H1 (cell line): ENCODE data around the gene FRMD7. TPM values are rescaled to one million over a fixed set of nuclear protein-coding genes. Genes with fewer than 3 reads are reported as not detected.

Experiments
- CTCF ChIA-PET: fragments of 300-600 bp; sonication (Branson Sonifier 250); formaldehyde crosslinking; loops from one replicate; lab custom pipeline; 2021; ENCODE audit not compliant: partially characterized antibody; lab: Charles Lee
- POLR2A ChIA-PET: fragments of 300-600 bp; sonication (Branson Sonifier 250); formaldehyde crosslinking; loops from one replicate; lab custom pipeline; 2021; ENCODE audit warnings: inconsistent platforms; ENCODE audit not compliant: partially characterized antibody; lab: Charles Lee
- DNase-seq, 2 experiments: peaks; one replicate each; pipeline versions ENCODE4 v3.0.0 to v3.0.0-alpha.2; 2010 to 2022; ENCODE audit warnings: low spot score in 2 of 2, low read depth in 1 of 2, mixed read lengths in 1 of 2
- FAIRE-seq: peaks from 2 replicates; lab custom pipeline; 2011; peaks lifted over from hg19 to GRCh38; lab: Jason Lieb, UNC
- H2AFZ ChIP-seq: 2 replicates; pipeline ENCODE4 v1.8.1; 2012; ENCODE audit warnings: low read length, inconsistent platforms
- H2AK5ac ChIP-seq: 2 replicates; pipeline ENCODE4 v1.6.1; 2013; ENCODE audit warnings: low read depth, low read length
- H2BK120ac ChIP-seq: replicated peaks from 2 replicates; pipeline ENCODE3; 2013; ENCODE audit warnings: low read depth, low read length, inconsistent platforms
- H2BK12ac ChIP-seq: 2 replicates; pipeline ENCODE4 v1.6.1; 2013; ENCODE audit warnings: low read depth, low read length
- H2BK15ac ChIP-seq: 2 replicates; pipeline ENCODE4 v1.6.1; 2013; ENCODE audit warnings: low read length
- H2BK20ac ChIP-seq: 2 replicates; pipeline ENCODE4 v1.6.1; 2013; ENCODE audit warnings: low read length
- H2BK5ac ChIP-seq: 2 replicates; pipeline ENCODE4 v1.6.1; 2013; ENCODE audit warnings: low read depth, low read length
- H3K14ac ChIP-seq: 2 replicates; pipeline ENCODE4 v1.6.1; 2013; ENCODE audit warnings: inconsistent platforms; ENCODE audit not compliant: insufficient read length
- H3K18ac ChIP-seq: 2 replicates; pipeline ENCODE4 v1.6.1; 2013; ENCODE audit warnings: low read length; ENCODE audit errors: extremely low read depth
- H3K23ac ChIP-seq: 2 replicates; pipeline ENCODE4 v1.6.1; 2013; ENCODE audit warnings: inconsistent platforms; ENCODE audit not compliant: insufficient read length
- H3K23me2 ChIP-seq: 2 replicates; pipeline ENCODE4 v1.6.1; 2013; ENCODE audit warnings: low read depth, low read length
- H3K27ac ChIP-seq: 2 replicates; pipeline ENCODE4 v1.6.1; 2011; ENCODE audit warnings: low read depth, low read length, inconsistent platforms
- H3K27me3 ChIP-seq, 4 experiments: replicated peaks in 1 of 4; 1 replicate in 1 of 4; 2 replicates in 3 of 4; pipeline versions ENCODE4 v1.6.1 to v1.8.1; 2011 to 2013; ENCODE audit warnings: low read length in 3 of 4, mild to moderate bottlenecking in 3 of 4, inconsistent platforms in 2 of 4, mixed read lengths in 2 of 4, moderate library complexity in 1 of 4; ENCODE audit not compliant: control insufficient read depth in 3 of 4, insufficient read depth in 3 of 4; ENCODE audit errors: extremely low read depth in 1 of 4
- H3K36me3 ChIP-seq, 4 experiments: 2 replicates each; pipeline versions ENCODE4 v1.6.1 to v1.8.1; 2011 to 2013; ENCODE audit warnings: mild to moderate bottlenecking in 4 of 4, low read length in 3 of 4, moderate library complexity in 2 of 4, control low read depth in 1 of 4, inconsistent platforms in 1 of 4; ENCODE audit not compliant: insufficient read depth in 4 of 4, control insufficient read depth in 2 of 4
- H3K4ac ChIP-seq: replicated peaks from 2 replicates; pipeline ENCODE3; 2013; ENCODE audit warnings: low read length, low read depth, mixed read lengths, inconsistent platforms; ENCODE audit not compliant: insufficient read length
- H3K4me1 ChIP-seq, 4 experiments: replicated peaks in 1 of 4; 1 replicate in 1 of 4; 2 replicates in 3 of 4; pipeline versions ENCODE4 v1.6.1 to v1.8.1; 2011 to 2013; ENCODE audit warnings: low read length in 3 of 4, inconsistent platforms in 2 of 4, mixed read lengths in 1 of 4; ENCODE audit not compliant: insufficient read depth in 4 of 4, control insufficient read depth in 3 of 4
- H3K4me2 ChIP-seq, 2 experiments: 2 replicates each; pipeline versions ENCODE4 v1.6.1 to v1.8.1; 2011 to 2013; ENCODE audit warnings: low read depth in 2 of 2, low read length in 2 of 2, control low read depth in 1 of 2, inconsistent platforms in 1 of 2, mild to moderate bottlenecking in 1 of 2; ENCODE audit not compliant: insufficient read depth in 1 of 2
- H3K4me3 ChIP-seq, 4 experiments: fragments of 200-600, 300-600 bp in 1 of 4; sonication (generic), shearing (Covaris generic), sonication (Bioruptor Twin) in 1 of 4; 2 replicates each; pipeline versions ENCODE4 v1.5.1 to v1.8.1; 2011 to 2016; ENCODE audit warnings: low read length in 4 of 4, low read depth in 3 of 4, control low read depth in 2 of 4, inconsistent platforms in 2 of 4, mild to moderate bottlenecking in 2 of 4, mixed read lengths in 1 of 4, moderate library complexity in 1 of 4; ENCODE audit not compliant: insufficient read depth in 2 of 4; ENCODE audit errors: extremely low read depth in 1 of 4
- H3K56ac ChIP-seq: replicated peaks from 2 replicates; pipeline ENCODE3; 2013; ENCODE audit warnings: low read depth, mild to moderate bottlenecking, mixed read lengths, low read length, inconsistent platforms; ENCODE audit not compliant: insufficient read length
- H3K79me1 ChIP-seq: 2 replicates; pipeline ENCODE4 v1.6.1; 2013; ENCODE audit warnings: low read depth, low read length, control low read depth
- H3K79me2 ChIP-seq, 2 experiments: 2 replicates each; pipeline versions ENCODE4 v1.6.1 to v1.8.1; 2012 to 2013; ENCODE audit warnings: low read length in 2 of 2, mild to moderate bottlenecking in 2 of 2, inconsistent platforms in 1 of 2; ENCODE audit not compliant: insufficient read depth in 2 of 2, control insufficient read depth in 1 of 2
- H3K9ac ChIP-seq, 4 experiments: replicated peaks in 1 of 4; 1 replicate in 1 of 4; 2 replicates in 3 of 4; pipeline versions ENCODE4 v1.6.1 to v1.8.1; 2011 to 2013; ENCODE audit warnings: low read depth in 3 of 4, low read length in 3 of 4, control low read depth in 2 of 4, mild to moderate bottlenecking in 2 of 4, moderate library complexity in 2 of 4, inconsistent platforms in 1 of 4; ENCODE audit errors: extremely low read depth in 1 of 4
- H3K9me3 ChIP-seq, 2 experiments: 2 replicates each; pipeline versions ENCODE4 v1.6.1 to v1.8.1; 2012 to 2013; ENCODE audit warnings: mild to moderate bottlenecking in 2 of 2, moderate library complexity in 2 of 2, control low read depth in 1 of 2, inconsistent platforms in 1 of 2, low read depth in 1 of 2, low read length in 1 of 2, mixed read lengths in 1 of 2; ENCODE audit not compliant: insufficient read depth in 2 of 2
- H4K20me1 ChIP-seq, 2 experiments: replicated peaks in 1 of 2; 2 replicates each; pipeline versions ENCODE3 to v1.8.1; 2011 to 2013; ENCODE audit warnings: inconsistent platforms in 2 of 2, low read length in 2 of 2, mild to moderate bottlenecking in 1 of 2; ENCODE audit not compliant: insufficient read depth in 2 of 2, control insufficient read depth in 1 of 2
- H4K5ac ChIP-seq: 2 replicates; pipeline ENCODE4 v1.6.1; 2013; ENCODE audit warnings: low read length, low read depth, mixed read lengths, inconsistent platforms; ENCODE audit not compliant: insufficient read length
- H4K8ac ChIP-seq: 2 replicates; pipeline ENCODE4 v1.8.0; 2013; ENCODE audit warnings: mild to moderate bottlenecking, moderate library complexity, low read length, inconsistent platforms; ENCODE audit not compliant: insufficient read depth; ENCODE audit errors: extremely low read depth
- H4K91ac ChIP-seq: replicated peaks from 2 replicates; pipeline ENCODE3; 2013; ENCODE audit warnings: low read length, mixed read lengths, inconsistent platforms; ENCODE audit not compliant: insufficient read length
- ATF2 ChIP-seq: IDR thresholded peaks from 2 replicates; pipeline ENCODE4 v1.6.1; 2012; ENCODE audit warnings: low read length, inconsistent platforms
- BACH1 ChIP-seq: IDR thresholded peaks from 2 replicates; pipeline ENCODE4 v1.6.1; 2012; ENCODE audit warnings: low read length, improper control_type of control experiment
- CBX5 ChIP-seq: fragments of 300-800, 300-1000 bp; sonication (generic); IDR thresholded peaks from 2 replicates; pipeline ENCODE4 v1.7.1; 2016; ENCODE audit warnings: antibody characterized with exemption, low read length, low read depth
- CHD2 ChIP-seq: IDR thresholded peaks from 2 replicates; pipeline ENCODE4 v1.6.1; 2012; ENCODE audit warnings: low read length, improper control_type of control experiment
- JUND ChIP-seq: IDR thresholded peaks from 2 replicates; pipeline ENCODE4 v1.6.1; 2011; ENCODE audit warnings: mild to moderate bottlenecking, improper control_type of control experiment, low read length
- KDM5A ChIP-seq: fragments of 200-600 bp; IDR thresholded peaks from 2 replicates; pipeline ENCODE4 v1.7.1; 2012; ENCODE audit warnings: mild to moderate bottlenecking, low read length, inconsistent platforms, mixed read lengths
- POLR2A ChIP-seq, 2 experiments: IDR thresholded peaks; 1 replicate in 1 of 2; 2 replicates in 1 of 2; pipeline ENCODE4 v1.6.1; 2011; ENCODE audit warnings: low read depth in 2 of 2, low read length in 2 of 2, mild to moderate bottlenecking in 2 of 2; ENCODE audit errors: control extremely low read depth in 1 of 2
- RFX5 ChIP-seq: IDR thresholded peaks from 2 replicates; pipeline ENCODE4 v1.6.1; 2011; ENCODE audit warnings: low read depth, low read length, improper control_type of control experiment, borderline replicate concordance
- RNF2 ChIP-seq: fragments of 200-900, 300-1000 bp; sonication (generic); IDR thresholded peaks from 2 replicates; pipeline ENCODE4 v1.7.1; 2016; ENCODE audit warnings: borderline replicate concordance, low read depth, mild to moderate bottlenecking, antibody characterized with exemption, low read length; ENCODE audit not compliant: poor library complexity, severe bottlenecking; ENCODE audit errors: missing control alignments
- SIX5 ChIP-seq: IDR thresholded peaks from 2 replicates; pipeline ENCODE4 v1.6.1; 2011; ENCODE audit warnings: mild to moderate bottlenecking, low read depth, low read length
- SP4 ChIP-seq: IDR thresholded peaks from 2 replicates; pipeline ENCODE4 v1.6.1; 2012; ENCODE audit warnings: low read length, inconsistent platforms
- TCF12 ChIP-seq: IDR thresholded peaks from 2 replicates; pipeline ENCODE4 v1.6.1; 2011; ENCODE audit warnings: low read depth, mild to moderate bottlenecking, low read length
- USF2 ChIP-seq: IDR thresholded peaks from 2 replicates; pipeline ENCODE4 v1.6.1; 2011; ENCODE audit warnings: low read length, improper control_type of control experiment
- WGBS, 2 experiments: shearing (Covaris generic) in 1 of 2; methylation state at CpG; one replicate each; pipeline versions ENCODE4 v1.1.6 to v1.1.7; 2013 to 2015; ENCODE audit warnings: low lambda C conversion rate in 2 of 2, mixed read lengths in 2 of 2, inconsistent platforms in 1 of 2, low coverage in 1 of 2, missing lambda C conversion rate in 1 of 2; ENCODE audit not compliant: insufficient replicate concordance in 2 of 2, insufficient coverage in 1 of 2, insufficient read length in 1 of 2; ENCODE audit errors: extremely low coverage in 1 of 2, missing lambda C conversion rate in 1 of 2; 5-methylcytosine and 5-hydroxymethylcytosine counted together
- polyA plus RNA-seq, 7 experiments: library from polyadenylated mRNA; depleted of rRNA in 3 of 7; stranded (reverse) in 5 of 7; unstranded in 2 of 7; fragments of >200 nt in 5 of 7; fragments of 200-250 nt in 2 of 7; gene quantifications; 1 replicate in 5 of 7; 2 replicates in 1 of 7; 4 replicates in 1 of 7; pipeline versions ENCODE4 v1.2.1 to v1.2.3, GENCODE V29; 2011 to 2013; ENCODE audit warnings: missing spikeins in 2 of 7, mixed read lengths in 2 of 7
- total RNA-seq: library from RNA; stranded (reverse); fragmentation: NEBNext Ultra II Directional; extraction: Animal tissue kit (Norgen Biotek cat#: 25700); gene quantifications from 2 replicates; pipeline ENCODE4 v1.2.1, GENCODE V29; 2021

Gene FRMD7
- total and polyA plus RNA-seq, 2 of the 8 experiments (the other 6 are each of a cell fraction or from before 2014, with no cell fraction given), result not detected

- no peak overlapping the region for H2AFZ ChIP-seq
- CTCF ChIA-PET, result interaction anchor here (3.0 kb wide), 1 partner anchor 14 kb away, joined by 11 read pairs; no protein-coding TSS in a partner anchor
- TF ChIP-seq CHD2 (no peak), RNF2 (no peak), TCF12 (no peak), SP4 (no peak), BACH1 (no peak), RFX5 (no peak), JUND (no peak), ATF2 (no peak), POLR2A (IDR thresholded peaks at IDR 0.05; ENCODE audit: control extremely low read depth in 1 of 2, low read depth in 2 of 2, low read length in 2 of 2) (no peak), USF2 (no peak), CBX5 (no peak), KDM5A (no peak), SIX5 (no peak)
These were observed 49.9 kb downstream of the FRMD7 start for GRCh38 chrX:132077912-132078311.

More at GRCh38 chrX:132077912-132078311, 49.9 kb downstream of the FRMD7 start:
- WGBS, 2 experiments, result 90% methylated on average over 2 of the region's 3 CpGs; no CpG with 5 or more reads in 1 of the 2 experiments
- H3K4me3 ChIP-seq, result no peak overlapping the region
- no peak overlapping the region for H3K14ac ChIP-seq
- no peaks in the 10 kb centered on the region for H3K79me2 ChIP-seq
- H3K9ac ChIP-seq, result no peak overlapping the region
- H3K36me3 ChIP-seq, result peaks cover 0 to 16% (median 4%) of the 10 kb centered on the region in 4 experiments; a peak in 3 of 8 replicates
- H4K8ac ChIP-seq, result no peak overlapping the region
- H3K27ac ChIP-seq, result no peak overlapping the region
- FAIRE-seq (peak; percentile 39), DNase-seq (no peak)
- no peaks in the 10 kb centered on the region for H3K4me1 ChIP-seq
- no peak overlapping the region for H2AK5ac ChIP-seq
- H3K4ac ChIP-seq, result no peak overlapping the region
- H3K18ac ChIP-seq, result no peak overlapping the region
- H3K79me1 ChIP-seq, result no peaks in the 10 kb centered on the region
- H2BK120ac ChIP-seq, result no peak overlapping the region
- H2BK20ac ChIP-seq, result no peak overlapping the region
- no peaks in the 10 kb centered on the region for H3K23me2 ChIP-seq
- H3K27me3 ChIP-seq, result no peaks in the 10 kb centered on the region
- POLR2A ChIA-PET, result interaction anchor here (1.0 kb wide), 1 partner anchor 54 kb away, joined by 3 read pairs; no protein-coding TSS in a partner anchor
- no peak overlapping the region for H3K56ac ChIP-seq
- H3K23ac ChIP-seq, result no peak overlapping the region
- no peak overlapping the region for H4K5ac ChIP-seq
- no peak overlapping the region for H2BK15ac ChIP-seq
- H3K9me3 ChIP-seq, result no peaks in the 10 kb centered on the region
- no peaks in the 10 kb centered on the region for H4K20me1 ChIP-seq
- H3K4me2 ChIP-seq, result no peak overlapping the region
- H2BK12ac ChIP-seq, result no peak overlapping the region
- no peak overlapping the region for H4K91ac ChIP-seq
- H2BK5ac ChIP-seq, result no peak overlapping the region
